Measurements from ENCODE around the gene LATS2. TPM values are rescaled to one million over a fixed set of nuclear protein-coding genes. Genes with fewer than 3 reads are reported as not detected.
"Not testable (repeated sequence)": the region's sequence is repeated elsewhere in the genome, so short reads cannot be mapped to it uniquely, and the experiment has no call there.

The LATS2 gene
- total and polyA plus RNA-seq, 3 experiments from 2014 or later = 0.66 to 1.9 (median 1.4) TPM

GRCh38 chr13:21050288-21051197 lies 10.8 kb downstream of the LATS2 start:
- Histone ChIP-seq H3K4me3 (ENCODE audit: low read length) (no peak overlapping the region), H3K27ac (ENCODE audit: low read depth, low read length) (no peak overlapping the region), H3K36me3 (ENCODE audit: insufficient read depth, low read length) (no peaks in the 10 kb centered on the region), H3K27me3 (ENCODE audit: insufficient read depth, low read length, poor library complexity, severe bottlenecking) (no peaks in the 10 kb centered on the region), H3K4me1 (ENCODE audit: insufficient read depth, low read length) (no peaks in the 10 kb centered on the region), H3K9me3 (ENCODE audit: low read length) (no peaks in the 10 kb centered on the region)
- Mint-ChIP-seq H3K36me3 (peaks cover 0 to 5% (median 0%) of the 10 kb centered on the region in 3 donors), H3K4me3 (peak overlapping the region in 1 of 7 donors; percentile 24), H3K27me3 (peaks cover 3 to 20% of the 10 kb centered on the region in 2 donors), H3K9me3 (no peaks in the 10 kb centered on the region), H3K4me1 (peaks cover 3 to 14% (median 9%) of the 10 kb centered on the region in 3 donors), H3K27ac (peak overlapping the region in 1 of 8 donors; percentile 15)
- CTCF ChIA-PET = no interaction called here
- POLR2A ChIA-PET = no interaction called here
- no peak for DNase-seq

GRCh38 chr13:21049731-21050130 lies 11.7 kb downstream of the LATS2 start:
- H3K4me3 ChIP-seq (ENCODE audit: low read length); CTCF ChIA-PET; H3K9me3 Mint-ChIP-seq; H3K27me3 ChIP-seq (ENCODE audit: insufficient read depth, low read length, poor library complexity, severe bottlenecking); H3K36me3 ChIP-seq (ENCODE audit: insufficient read depth, low read length); H3K4me3 Mint-ChIP-seq; POLR2A ChIA-PET; H3K9me3 ChIP-seq (ENCODE audit: low read length); H3K36me3 Mint-ChIP-seq; DNase-seq; H3K4me1 ChIP-seq (ENCODE audit: insufficient read depth, low read length); H3K27ac Mint-ChIP-seq; H3K27ac ChIP-seq (ENCODE audit: low read depth, low read length): not testable (repeated sequence)
- H3K27me3 Mint-ChIP-seq = peaks cover 3 to 21% of the 10 kb centered on the region in 2 donors
- peaks cover 3 to 14% (median 9%) of the 10 kb centered on the region in 3 donors for H3K4me1 Mint-ChIP-seq

GRCh38 chr13:21048901-21049698 lies 12.3 kb downstream of the LATS2 start:
- H3K36me3 Mint-ChIP-seq = peaks cover 0 to 5% (median 0%) of the 10 kb centered on the region in 3 donors
- H3K4me3 ChIP-seq (ENCODE audit: low read length) = no peak overlapping the region
- no peak overlapping the region for H3K4me3 Mint-ChIP-seq
- no peak overlapping the region for H3K27ac ChIP-seq (ENCODE audit: low read depth, low read length)
- DNase-seq = no peak
- peaks cover 3 to 14% (median 9%) of the 10 kb centered on the region in 3 donors for H3K4me1 Mint-ChIP-seq
- H3K27me3 Mint-ChIP-seq = peaks cover 3 to 21% of the 10 kb centered on the region in 2 donors
- CTCF ChIA-PET = no interaction called here
- POLR2A ChIA-PET = interaction anchor here (0.6 kb wide), 1 partner anchor 124 kb away, joined by 3 read pairs; no protein-coding TSS in a partner anchor
- no peaks in the 10 kb centered on the region for H3K9me3 Mint-ChIP-seq
- no peaks in the 10 kb centered on the region for H3K36me3 ChIP-seq (ENCODE audit: insufficient read depth, low read length)
- no peaks in the 10 kb centered on the region for H3K4me1 ChIP-seq (ENCODE audit: insufficient read depth, low read length)
- H3K27ac Mint-ChIP-seq = no peak overlapping the region
- no peaks in the 10 kb centered on the region for H3K27me3 ChIP-seq (ENCODE audit: insufficient read depth, low read length, poor library complexity, severe bottlenecking)
- H3K9me3 ChIP-seq (ENCODE audit: low read length) = no peaks in the 10 kb centered on the region

GRCh38 chr13:21047591-21048282 lies 13.6 kb downstream of the LATS2 start:
- H3K27me3 Mint-ChIP-seq = peaks cover 3 to 16% of the 10 kb centered on the region in 2 donors
- no peak overlapping the region for H3K4me3 Mint-ChIP-seq
- no peaks in the 10 kb centered on the region for H3K9me3 ChIP-seq (ENCODE audit: low read length)
- CTCF ChIA-PET = no interaction called here
- no peak overlapping the region for H3K27ac Mint-ChIP-seq
- H3K36me3 Mint-ChIP-seq = peaks cover 0 to 5% (median 0%) of the 10 kb centered on the region in 3 donors
- POLR2A ChIA-PET = no interaction called here
- DNase-seq = no peak
- H3K4me3 ChIP-seq (ENCODE audit: low read length) = no peak overlapping the region
- H3K27ac ChIP-seq (ENCODE audit: low read depth, low read length) = no peak overlapping the region
- peaks cover 0 to 8% (median 0%) of the 10 kb centered on the region in 3 donors for H3K4me1 Mint-ChIP-seq
- H3K36me3 ChIP-seq (ENCODE audit: insufficient read depth, low read length) = no peaks in the 10 kb centered on the region
- no peaks in the 10 kb centered on the region for H3K27me3 ChIP-seq (ENCODE audit: insufficient read depth, low read length, poor library complexity, severe bottlenecking)
- H3K4me1 ChIP-seq (ENCODE audit: insufficient read depth, low read length) = no peaks in the 10 kb centered on the region
- H3K9me3 Mint-ChIP-seq = no peaks in the 10 kb centered on the region

GRCh38 chr13:21047087-21047486 lies 14.3 kb downstream of the LATS2 start:
- H3K27me3 Mint-ChIP-seq = peaks cover 3 to 16% of the 10 kb centered on the region in 2 donors
- Histone ChIP-seq H3K27me3 (ENCODE audit: insufficient read depth, low read length, poor library complexity, severe bottlenecking) (no peaks in the 10 kb centered on the region), H3K4me3 (ENCODE audit: low read length) (no peak overlapping the region), H3K9me3 (ENCODE audit: low read length) (no peaks in the 10 kb centered on the region), H3K36me3 (ENCODE audit: insufficient read depth, low read length) (no peaks in the 10 kb centered on the region), H3K4me1 (ENCODE audit: insufficient read depth, low read length) (no peaks in the 10 kb centered on the region), H3K27ac (ENCODE audit: low read depth, low read length) (no peak overlapping the region)
- no peaks in the 10 kb centered on the region for H3K9me3 Mint-ChIP-seq
- no peak overlapping the region for H3K4me3 Mint-ChIP-seq
- ChIA-PET CTCF (no interaction called here), POLR2A (no interaction called here)
- H3K36me3 Mint-ChIP-seq = peaks cover 0 to 5% (median 0%) of the 10 kb centered on the region in 3 donors
- DNase-seq = no peak
- no peak overlapping the region for H3K27ac Mint-ChIP-seq
- peaks cover 0 to 8% (median 0%) of the 10 kb centered on the region in 3 donors for H3K4me1 Mint-ChIP-seq

- Histone ChIP-seq H3K27me3 (ENCODE audit: insufficient read depth, low read length, poor library complexity, severe bottlenecking) (no peaks in the 10 kb centered on the region), H3K27ac (ENCODE audit: low read depth, low read length) (no peak overlapping the region), H3K36me3 (ENCODE audit: insufficient read depth, low read length) (no peaks in the 10 kb centered on the region), H3K4me1 (ENCODE audit: insufficient read depth, low read length) (no peaks in the 10 kb centered on the region), H3K4me3 (ENCODE audit: low read length) (no peak overlapping the region), H3K9me3 (ENCODE audit: low read length) (no peaks in the 10 kb centered on the region)
- no peak overlapping the region for H3K4me3 Mint-ChIP-seq
- ChIA-PET POLR2A (no interaction called here), CTCF (no interaction called here)
- peaks cover 3 to 16% of the 10 kb centered on the region in 2 donors for H3K27me3 Mint-ChIP-seq
- DNase-seq = no peak
- H3K9me3 Mint-ChIP-seq = no peaks in the 10 kb centered on the region
- H3K27ac Mint-ChIP-seq = no peak overlapping the region
- peaks cover 0 to 2% (median 0%) of the 10 kb centered on the region in 3 donors for H3K36me3 Mint-ChIP-seq
- peaks cover 0 to 5% (median 0%) of the 10 kb centered on the region in 3 donors for H3K4me1 Mint-ChIP-seq
These were observed 15.2 kb downstream of the LATS2 start for GRCh38 chr13:21046203-21046602.

GRCh38 chr13:21045100-21045499 lies 16.3 kb downstream of the LATS2 start:
- H3K4me1 Mint-ChIP-seq = peaks cover 0 to 5% (median 0%) of the 10 kb centered on the region in 3 donors
- peaks cover 3 to 10% of the 10 kb centered on the region in 2 donors for H3K27me3 Mint-ChIP-seq
- no peaks in the 10 kb centered on the region for H3K36me3 ChIP-seq (ENCODE audit: insufficient read depth, low read length)
- CTCF ChIA-PET = no interaction called here
- H3K4me3 ChIP-seq (ENCODE audit: low read length) = no peak overlapping the region
- H3K27me3 ChIP-seq (ENCODE audit: insufficient read depth, low read length, poor library complexity, severe bottlenecking) = no peaks in the 10 kb centered on the region
- H3K4me1 ChIP-seq (ENCODE audit: insufficient read depth, low read length) = no peaks in the 10 kb centered on the region
- H3K4me3 Mint-ChIP-seq = no peak overlapping the region
- POLR2A ChIA-PET = no interaction called here
- DNase-seq = no peak
- H3K36me3 Mint-ChIP-seq = peaks cover 0 to 2% (median 0%) of the 10 kb centered on the region in 3 donors
- no peaks in the 10 kb centered on the region for H3K9me3 Mint-ChIP-seq
- H3K27ac Mint-ChIP-seq = no peak overlapping the region
- no peak overlapping the region for H3K27ac ChIP-seq (ENCODE audit: low read depth, low read length)
- no peaks in the 10 kb centered on the region for H3K9me3 ChIP-seq (ENCODE audit: low read length)
